CD14-positive monocyte (primary cell): ENCODE data around the gene CAMSAP2. TPM values are rescaled to one million over a fixed set of nuclear protein-coding genes. Genes with fewer than 3 reads are reported as not detected.

Source experiments
- DNase-seq, 3 donors: peaks; one replicate each; pipeline ENCODE4 v3.0.0-alpha.2; 2011 to 2022
- H2AFZ ChIP-seq: 2 replicates; pipeline ENCODE4 v1.6.0; 2012; ENCODE audit warnings: mild to moderate bottlenecking, low read depth, low read length, inconsistent platforms; ENCODE audit not compliant: insufficient read depth, poor library complexity, severe bottlenecking
- H3K27ac ChIP-seq, 2 donors: 1 replicate in 1 of 2; 2 replicates in 1 of 2; pipeline ENCODE4 v1.5.1; 2012 to 2013; ENCODE audit warnings: low read length in 2 of 2, control low read depth in 1 of 2, inconsistent platforms in 1 of 2, low read depth in 1 of 2, mild to moderate bottlenecking in 1 of 2
- H3K27me3 ChIP-seq, 2 donors: one replicate each; pipeline versions ENCODE4 v1.6.0 to v1.6.1; 2011 to 2013; ENCODE audit warnings: low read length in 2 of 2; ENCODE audit not compliant: control insufficient read depth in 2 of 2, insufficient read depth in 2 of 2
- H3K36me3 ChIP-seq, 2 donors: replicated peaks in 1 of 2; 1 replicate in 1 of 2; 2 replicates in 1 of 2; pipeline versions ENCODE4 v1.5.1 to v1.6.1; 2012 to 2013; ENCODE audit warnings: low read length in 2 of 2, control low read depth in 1 of 2, inconsistent platforms in 1 of 2, mild to moderate bottlenecking in 1 of 2; ENCODE audit not compliant: insufficient read depth in 2 of 2, control insufficient read depth in 1 of 2
- H3K4me1 ChIP-seq, 2 donors: 1 replicate in 1 of 2; 2 replicates in 1 of 2; pipeline versions ENCODE4 v1.5.1 to v1.6.1; 2012 to 2013; ENCODE audit warnings: low read length in 2 of 2, control low read depth in 1 of 2, inconsistent platforms in 1 of 2, mild to moderate bottlenecking in 1 of 2, moderate library complexity in 1 of 2; ENCODE audit not compliant: insufficient read depth in 2 of 2, control insufficient read depth in 1 of 2
- H3K4me2 ChIP-seq: replicated peaks from 2 replicates; pipeline ENCODE3; 2012; ENCODE audit warnings: low read length, moderate library complexity, mild to moderate bottlenecking; ENCODE audit not compliant: poor library complexity, severe bottlenecking; ENCODE audit errors: extremely low read depth
- H3K4me3 ChIP-seq, 3 experiments: fragments of 200-600 bp in 1 of 3; sonication (generic) in 1 of 3; replicated peaks in 1 of 3; 1 replicate in 2 of 3; 2 replicates in 1 of 3; pipeline ENCODE4 v1.5.1; 2011 to 2013; ENCODE audit warnings: low read length in 3 of 3, mild to moderate bottlenecking in 3 of 3, control low read depth in 2 of 3, low read depth in 2 of 3, inconsistent platforms in 1 of 3, moderate library complexity in 1 of 3
- H3K79me2 ChIP-seq: 2 replicates; pipeline ENCODE4 v1.6.0; 2012; ENCODE audit warnings: mild to moderate bottlenecking, control low read depth, inconsistent platforms, low read length, moderate library complexity; ENCODE audit not compliant: insufficient read depth
- H3K9ac ChIP-seq: 2 replicates; pipeline ENCODE4 v1.6.0; 2017; ENCODE audit warnings: low read length, mild to moderate bottlenecking; ENCODE audit not compliant: insufficient read depth, poor library complexity, severe bottlenecking
- H3K9me3 ChIP-seq, 2 donors: replicated peaks in 1 of 2; 1 replicate in 1 of 2; 2 replicates in 1 of 2; pipeline versions ENCODE4 v1.5.1 to v1.6.1; 2012 to 2013; ENCODE audit warnings: low read length in 2 of 2, control low read depth in 1 of 2; ENCODE audit not compliant: control insufficient read depth in 1 of 2, insufficient read depth in 1 of 2
- H4K20me1 ChIP-seq: 2 replicates; pipeline ENCODE4 v1.6.0; 2012; ENCODE audit warnings: mild to moderate bottlenecking, low read length, control low read depth, moderate library complexity; ENCODE audit not compliant: insufficient read depth
- H3K27ac Mint-ChIP-seq, 7 donors: one replicate each; pipeline ENCODE4 v1.8.0; 2020; ENCODE audit warnings: mild to moderate bottlenecking in 7 of 7, mixed read lengths in 7 of 7, moderate library complexity in 6 of 7, inconsistent platforms in 2 of 7
- H3K27me3 Mint-ChIP-seq, 3 donors: one replicate each; pipeline ENCODE4 v1.8.0; 2021 to 2022; ENCODE audit warnings: low read depth in 3 of 3, mild to moderate bottlenecking in 3 of 3, mixed read lengths in 3 of 3, moderate library complexity in 3 of 3, inconsistent platforms in 1 of 3
- H3K36me3 Mint-ChIP-seq, 2 donors: one replicate each; pipeline ENCODE4 v1.8.0; 2020; ENCODE audit warnings: mixed read lengths in 2 of 2, inconsistent platforms in 1 of 2, mild to moderate bottlenecking in 1 of 2
- H3K4me1 Mint-ChIP-seq: one replicate; pipeline ENCODE4 v1.8.0; 2020; ENCODE audit warnings: mild to moderate bottlenecking, mixed read lengths
- H3K4me3 Mint-ChIP-seq, 2 donors: one replicate each; pipeline ENCODE4 v1.8.0; 2020; ENCODE audit warnings: mild to moderate bottlenecking in 2 of 2, mixed read lengths in 2 of 2, moderate library complexity in 1 of 2
- H3K9me3 Mint-ChIP-seq, 7 donors: one replicate each; pipeline ENCODE4 v1.8.0; 2020 to 2022; ENCODE audit warnings: mixed read lengths in 7 of 7, mild to moderate bottlenecking in 6 of 7, moderate library complexity in 6 of 7, inconsistent platforms in 2 of 7
- WGBS: methylation state at CpG from one replicate; pipeline ENCODE4 v1.1.5; 2013; ENCODE audit warnings: missing lambda C conversion rate; ENCODE audit not compliant: insufficient coverage; 5-methylcytosine and 5-hydroxymethylcytosine counted together
- intact Hi-C, 2 donors: fragments of 100-400 bp; cut with micrococcal nuclease; formaldehyde crosslinking; loops; one replicate each; pipeline versions ENCODE4 v1.15.0 to v1.15.1; 2023
- polyA plus RNA-seq, 3 donors: library from polyadenylated mRNA; depleted of rRNA in 1 of 3; unstranded in 2 of 3; stranded (reverse) in 1 of 3; fragments of 300-500 nt in 2 of 3; fragments of >200 nt in 1 of 3; fragmentation: Illumina TruSeq in 2 of 3; gene quantifications; 1 replicate in 2 of 3; 2 replicates in 1 of 3; pipeline ENCODE4 v1.2.3, GENCODE V29; 2012 to 2021
- TF ChIP-seq, protein P1 (sequence below): fragments of 200-600 bp; IDR thresholded peaks from one replicate; pipeline ENCODE4 v1.8.0; 2022; ENCODE audit warnings: antibody characterized with exemption, mild to moderate bottlenecking

Gene CAMSAP2
- polyA plus RNA-seq, 3 donors = 0.89 to 1.3 (median 0.90) TPM

DNA sequence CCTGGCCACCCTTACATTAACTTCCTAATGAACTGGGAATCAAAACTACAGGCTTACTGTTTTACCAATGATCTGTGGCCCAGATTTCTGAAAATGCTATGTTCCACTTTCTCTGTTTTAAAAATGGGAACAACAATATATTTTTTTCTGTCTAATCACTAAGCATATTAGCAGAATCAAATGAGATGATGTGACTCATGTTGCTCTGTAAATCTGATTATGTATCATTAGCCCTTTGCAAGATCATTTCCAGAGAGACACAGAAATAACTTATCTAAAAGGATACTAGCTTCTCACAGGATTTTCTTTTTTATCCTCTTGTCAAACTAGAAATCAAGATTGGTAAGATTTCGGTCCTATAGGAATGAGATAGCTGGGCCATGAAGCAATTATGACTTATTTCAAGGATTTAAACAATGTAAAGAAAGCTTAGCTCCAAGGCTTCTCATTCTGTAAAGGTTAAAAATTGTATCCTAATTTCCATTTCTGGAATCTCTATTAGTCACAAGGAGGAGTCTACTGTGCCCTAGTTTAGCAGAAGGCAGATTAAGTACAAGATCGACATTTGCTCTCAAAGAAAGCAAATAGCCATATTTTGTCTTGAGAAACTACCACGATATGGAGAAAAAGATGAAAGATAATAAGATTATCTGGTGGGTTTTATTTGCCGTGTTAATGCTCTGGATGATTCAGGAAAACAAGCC, 32.4 kb upstream of the CAMSAP2 start:
- no peak for DNase-seq
- no peaks in the 10 kb centered on the region for H3K4me1 ChIP-seq
- no peaks in the 10 kb centered on the region for H3K9me3 ChIP-seq
- no peak overlapping the region for H3K4me3 ChIP-seq
- peaks cover 0 to 2% (median 0%) of the 10 kb centered on the region in 3 donors for H3K27me3 Mint-ChIP-seq
- no peak overlapping the region for H3K27ac ChIP-seq
- no peaks in the 10 kb centered on the region for H3K36me3 ChIP-seq
- no peaks in the 10 kb centered on the region for H3K27me3 ChIP-seq
- H3K9ac ChIP-seq = no peak overlapping the region
- no peaks in the 10 kb centered on the region for H3K9me3 Mint-ChIP-seq
- no peak overlapping the region for H3K4me3 Mint-ChIP-seq
- intact Hi-C loops = no loop called here
- no peaks in the 10 kb centered on the region for H3K79me2 ChIP-seq
- H2AFZ ChIP-seq = no peak overlapping the region
- TF ChIP-seq, protein P1, sequence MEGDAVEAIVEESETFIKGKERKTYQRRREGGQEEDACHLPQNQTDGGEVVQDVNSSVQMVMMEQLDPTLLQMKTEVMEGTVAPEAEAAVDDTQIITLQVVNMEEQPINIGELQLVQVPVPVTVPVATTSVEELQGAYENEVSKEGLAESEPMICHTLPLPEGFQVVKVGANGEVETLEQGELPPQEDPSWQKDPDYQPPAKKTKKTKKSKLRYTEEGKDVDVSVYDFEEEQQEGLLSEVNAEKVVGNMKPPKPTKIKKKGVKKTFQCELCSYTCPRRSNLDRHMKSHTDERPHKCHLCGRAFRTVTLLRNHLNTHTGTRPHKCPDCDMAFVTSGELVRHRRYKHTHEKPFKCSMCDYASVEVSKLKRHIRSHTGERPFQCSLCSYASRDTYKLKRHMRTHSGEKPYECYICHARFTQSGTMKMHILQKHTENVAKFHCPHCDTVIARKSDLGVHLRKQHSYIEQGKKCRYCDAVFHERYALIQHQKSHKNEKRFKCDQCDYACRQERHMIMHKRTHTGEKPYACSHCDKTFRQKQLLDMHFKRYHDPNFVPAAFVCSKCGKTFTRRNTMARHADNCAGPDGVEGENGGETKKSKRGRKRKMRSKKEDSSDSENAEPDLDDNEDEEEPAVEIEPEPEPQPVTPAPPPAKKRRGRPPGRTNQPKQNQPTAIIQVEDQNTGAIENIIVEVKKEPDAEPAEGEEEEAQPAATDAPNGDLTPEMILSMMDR = no peak
- no peak overlapping the region for H3K4me2 ChIP-seq
- H3K27ac Mint-ChIP-seq = no peak overlapping the region
- H3K36me3 Mint-ChIP-seq = no peaks in the 10 kb centered on the region
- no peaks in the 10 kb centered on the region for H4K20me1 ChIP-seq
- 94% methylated on average over 2 of the region's 4 CpGs for WGBS
- H3K4me1 Mint-ChIP-seq = no peaks in the 10 kb centered on the region

DNA sequence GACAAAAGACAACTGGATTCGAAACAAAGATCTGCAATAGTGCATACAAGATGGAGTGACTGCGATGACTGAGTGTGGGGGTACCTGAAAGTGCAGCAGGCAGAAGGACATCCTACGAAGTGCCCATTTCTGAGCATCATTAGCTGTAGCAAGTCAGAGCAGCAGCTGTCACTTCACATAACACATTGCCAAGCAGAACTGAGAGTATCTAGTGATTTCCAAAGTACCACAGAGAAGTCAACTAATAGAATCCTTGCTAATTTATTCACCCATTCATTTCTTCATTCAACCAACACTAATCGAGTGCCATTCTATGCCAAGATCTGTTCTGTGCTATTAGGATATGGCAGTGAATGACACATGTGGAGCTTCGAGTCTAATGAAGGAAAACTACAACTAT, 31.6 kb upstream of the CAMSAP2 start:
- Mint-ChIP-seq H3K4me3 (no peak overlapping the region), H3K4me1 (no peaks in the 10 kb centered on the region), H3K9me3 (no peaks in the 10 kb centered on the region), H3K27me3 (peaks cover 0 to 2% (median 0%) of the 10 kb centered on the region in 3 donors), H3K36me3 (no peaks in the 10 kb centered on the region), H3K27ac (no peak overlapping the region)
- no peaks in the 10 kb centered on the region for H3K36me3 ChIP-seq
- no peak overlapping the region for H2AFZ ChIP-seq
- no peak for DNase-seq
- no peaks in the 10 kb centered on the region for H3K79me2 ChIP-seq
- no peak overlapping the region for H3K9ac ChIP-seq
- H4K20me1 ChIP-seq = no peaks in the 10 kb centered on the region
- TF ChIP-seq, protein P1 = no peak
- intact Hi-C loops = no loop called here
- no peaks in the 10 kb centered on the region for H3K4me1 ChIP-seq
- H3K4me2 ChIP-seq = no peak overlapping the region
- 96% methylated on average over 3 of the region's 5 CpGs for WGBS
- H3K4me3 ChIP-seq = no peak overlapping the region
- H3K27me3 ChIP-seq = no peaks in the 10 kb centered on the region
- no peaks in the 10 kb centered on the region for H3K9me3 ChIP-seq
- H3K27ac ChIP-seq = no peak overlapping the region
